AG04450 (cell line): ENCODE data around the gene STIM2. TPM values are rescaled to one million over a fixed set of nuclear protein-coding genes. Genes with fewer than 3 reads are reported as not detected.

ENCODE experiments used
- CTCF ChIA-PET: fragments of 300-600, 350-600 bp; formaldehyde crosslinking; extraction: SDS; loops from one replicate; lab custom pipeline; 2022; ENCODE audit warnings: antibody characterized with exemption, inconsistent platforms; lab: Charles Lee
- POLR2A ChIA-PET: fragments of 350-600 bp; formaldehyde crosslinking; extraction: SDS; loops from one replicate; lab custom pipeline; 2021; ENCODE audit warnings: antibody characterized with exemption, inconsistent platforms; lab: Yijun Ruan, JAX
- DNase-seq: peaks from one replicate; pipeline ENCODE4 v3.0.0-alpha.2; 2011; ENCODE audit warnings: low read depth, low spot score
- H3K27ac ChIP-seq: one replicate; pipeline ENCODE4 v1.5.1; 2012; ENCODE audit warnings: low read depth, low read length, control low read depth
- H3K27me3 ChIP-seq: one replicate; pipeline ENCODE4 v1.6.0; 2012; ENCODE audit warnings: low read length; ENCODE audit not compliant: control insufficient read depth, insufficient read depth
- H3K4me3 ChIP-seq: 2 replicates; pipeline ENCODE4 v1.5.1; 2011; ENCODE audit warnings: mild to moderate bottlenecking, low read depth, low read length, control low read depth
- H3K9me3 ChIP-seq: 2 replicates; pipeline ENCODE4 v1.5.1; 2012; ENCODE audit warnings: low read length; ENCODE audit not compliant: control insufficient read depth, insufficient read depth
- CTCF ChIP-seq: IDR thresholded peaks from 2 replicates; pipeline ENCODE4 v1.5.1; 2011; ENCODE audit warnings: low read depth, low read length, control low read depth, inconsistent platforms
- polyA plus RNA-seq: library from polyadenylated mRNA; depleted of rRNA; stranded (reverse); fragments of >200 nt; gene quantifications from 2 replicates; pipeline ENCODE4 v1.2.3, GENCODE V29; 2011

The STIM2 gene
- polyA plus RNA-seq, 1 experiment: 26.8 TPM

- H3K27ac ChIP-seq: no peak overlapping the region
- no peak for TF ChIP-seq CTCF
- no peak for DNase-seq
Measured at GRCh38 chr4:26815706-26816105, 44.9 kb upstream of the STIM2 start.

DNA sequence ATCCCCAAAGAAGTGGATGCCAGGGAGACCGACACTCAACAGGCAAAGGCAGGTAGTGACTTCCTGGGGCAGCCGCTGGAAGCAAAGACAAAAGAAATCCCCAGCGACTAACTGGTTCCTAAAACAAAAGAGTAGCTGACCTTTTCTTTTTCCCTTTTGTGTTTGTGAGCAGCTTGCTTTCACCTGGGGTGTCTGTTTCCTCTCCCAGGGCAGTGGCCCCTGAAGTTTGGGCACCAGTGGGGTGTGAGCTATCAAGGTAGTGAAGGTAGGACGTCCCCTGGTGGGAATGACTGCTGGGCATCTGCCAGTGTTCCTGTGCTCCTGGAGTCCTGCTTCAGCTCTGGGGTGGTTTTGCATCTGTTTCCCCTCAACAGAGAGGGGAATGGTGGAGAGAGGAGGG, 41.6 kb upstream of the STIM2 start:
- H3K9me3 ChIP-seq: peaks cover 2% of the 10 kb centered on the region
- no peaks in the 10 kb centered on the region for H3K27me3 ChIP-seq
- no peak for TF ChIP-seq CTCF
- POLR2A ChIA-PET: no interaction called here
- DNase-seq: no peak
- H3K27ac ChIP-seq: no peak overlapping the region
- CTCF ChIA-PET: no interaction called here
- no peak overlapping the region for H3K4me3 ChIP-seq

More at GRCh38 chr4:26815706-26816105, 44.9 kb upstream of the STIM2 start:
- no peaks in the 10 kb centered on the region for H3K27me3 ChIP-seq
- no peaks in the 10 kb centered on the region for H3K9me3 ChIP-seq
- H3K4me3 ChIP-seq: no peak overlapping the region
- POLR2A ChIA-PET: no interaction called here
- CTCF ChIA-PET: interaction anchor here (0.5 kb wide), 1 partner anchor 1374 kb away, joined by 3 read pairs; no protein-coding TSS in a partner anchor

- no peak for DNase-seq
- Histone ChIP-seq H3K9me3 (peaks cover 2% of the 10 kb centered on the region), H3K4me3 (no peak overlapping the region), H3K27ac (no peak overlapping the region), H3K27me3 (no peaks in the 10 kb centered on the region)
- POLR2A ChIA-PET: no interaction called here
- CTCF ChIA-PET: no interaction called here
- no peak for TF ChIP-seq CTCF
Measured at GRCh38 chr4:26819478-26820095, 41.1 kb upstream of the STIM2 start.

GRCh38 chr4:26820346-26820745, 40.3 kb upstream of the STIM2 start:
- ChIA-PET CTCF (no interaction called here), POLR2A (no interaction called here)
- no peaks in the 10 kb centered on the region for H3K27me3 ChIP-seq
- no peak overlapping the region for H3K27ac ChIP-seq
- H3K9me3 ChIP-seq: peaks cover 2% of the 10 kb centered on the region
- TF ChIP-seq CTCF: no peak
- no peak overlapping the region for H3K4me3 ChIP-seq
- DNase-seq: no peak

DNA sequence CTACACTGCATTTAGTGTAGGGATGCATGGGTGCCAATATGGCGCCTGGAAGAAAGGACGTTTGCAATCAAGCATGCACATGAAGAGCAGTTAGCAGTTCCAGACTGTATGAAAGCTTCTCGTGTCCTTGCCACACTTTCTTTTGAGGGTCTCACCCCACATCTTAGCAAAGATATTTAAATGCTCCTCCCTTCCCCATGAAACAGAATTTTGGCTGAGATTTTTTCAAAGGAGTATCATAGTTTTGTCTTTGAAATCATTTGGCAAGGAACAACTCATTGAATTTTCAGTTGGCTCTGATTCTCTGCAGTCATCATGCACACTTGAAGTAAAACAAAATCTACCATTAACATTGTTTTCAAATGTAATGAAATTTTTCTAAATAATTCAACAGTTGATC, 39.6 kb upstream of the STIM2 start:
- Histone ChIP-seq H3K27me3 (no peaks in the 10 kb centered on the region), H3K4me3 (no peak overlapping the region), H3K9me3 (peaks cover 2% of the 10 kb centered on the region), H3K27ac (no peak overlapping the region)
- TF ChIP-seq CTCF: no peak
- no peak for DNase-seq
- POLR2A ChIA-PET: no interaction called here
- CTCF ChIA-PET: no interaction called here
